HG03460 (cell line): ENCODE results near the gene TAF1C.
A peak's percentile ranks its signal among the peaks of the same experiment; 100 is the strongest.
"Not testable (repeated sequence)": the region's sequence is repeated elsewhere in the genome, so short reads cannot be mapped to it uniquely, and the experiment has no call there.

ENCODE experiments used
- ATAC-seq: cut with Tn5 transposase; IDR thresholded peaks from one replicate; pipeline ENCODE4 v1.9.1; 2021; ENCODE audit not compliant: unreplicated experiment

TAF1C gene

GRCh38 chr16:84209989-84210388 lies 23.1 kb upstream of the TAF1C start:
- no peak for ATAC-seq

- no peak for ATAC-seq
Measured at GRCh38 chr16:84207879-84208278, 21.0 kb upstream of the TAF1C start.

- ATAC-seq = no peak
Measured at GRCh38 chr16:84207251-84207650, 20.4 kb upstream of the TAF1C start.

GRCh38 chr16:84205976-84206691 lies 19.3 kb upstream of the TAF1C start:
- no peak for ATAC-seq

GRCh38 chr16:84205123-84205522 lies 18.3 kb upstream of the TAF1C start:
- ATAC-seq = not testable (repeated sequence)

GRCh38 chr16:84204551-84204950 lies 17.7 kb upstream of the TAF1C start:
- ATAC-seq = not testable (repeated sequence)

- ATAC-seq = no peak
Measured at GRCh38 chr16:84199861-84200260, 13.0 kb upstream of the TAF1C start.

GRCh38 chr16:84199097-84199496 lies 12.2 kb upstream of the TAF1C start:
- no peak for ATAC-seq

- ATAC-seq = no peak
Measured at GRCh38 chr16:84198401-84198800, 11.5 kb upstream of the TAF1C start.

GRCh38 chr16:84197466-84198128 lies 10.7 kb upstream of the TAF1C start:
- no peak for ATAC-seq

GRCh38 chr16:84196727-84197394 lies 10.0 kb upstream of the TAF1C start:
- ATAC-seq = no peak

- no peak for ATAC-seq
Measured at GRCh38 chr16:84196101-84196500, 9.2 kb upstream of the TAF1C start.

GRCh38 chr16:84195201-84196093 lies 8.6 kb upstream of the TAF1C start:
- no peak for ATAC-seq

- ATAC-seq = peak; percentile 71
Measured at GRCh38 chr16:84194470-84195200, 7.8 kb upstream of the TAF1C start.

- no peak for ATAC-seq
Measured at GRCh38 chr16:84194018-84194417, 7.2 kb upstream of the TAF1C start.

GRCh38 chr16:84193480-84193879 lies 6.6 kb upstream of the TAF1C start:
- ATAC-seq = no peak

GRCh38 chr16:84191466-84191865 lies 4.6 kb upstream of the TAF1C start:
- no peak for ATAC-seq

GRCh38 chr16:84190731-84191388 lies 4.0 kb upstream of the TAF1C start, which contains the start of gene ADAD2:
Gene ADAD2, plus strand, starts transcription at chr16:84191157. Its CDS starts 74 bp downstream, at chr16:84191231.
- no peak for ATAC-seq

GRCh38 chr16:84184775-84185174 lies 2.1 kb downstream of the TAF1C start:
- no peak for ATAC-seq
